HG02763 (cell line): ENCODE measurements around the gene TDRKH.
"Not testable (repeated sequence)": the region's sequence is repeated elsewhere in the genome, so short reads cannot be mapped to it uniquely, and the experiment has no call there.

Experiments used
- ATAC-seq: cut with Tn5 transposase; IDR thresholded peaks from one replicate; pipeline ENCODE4 v1.9.1; 2021; ENCODE audit warnings: mild to moderate bottlenecking, moderate library complexity; ENCODE audit not compliant: unreplicated experiment

TDRKH gene

DNA sequence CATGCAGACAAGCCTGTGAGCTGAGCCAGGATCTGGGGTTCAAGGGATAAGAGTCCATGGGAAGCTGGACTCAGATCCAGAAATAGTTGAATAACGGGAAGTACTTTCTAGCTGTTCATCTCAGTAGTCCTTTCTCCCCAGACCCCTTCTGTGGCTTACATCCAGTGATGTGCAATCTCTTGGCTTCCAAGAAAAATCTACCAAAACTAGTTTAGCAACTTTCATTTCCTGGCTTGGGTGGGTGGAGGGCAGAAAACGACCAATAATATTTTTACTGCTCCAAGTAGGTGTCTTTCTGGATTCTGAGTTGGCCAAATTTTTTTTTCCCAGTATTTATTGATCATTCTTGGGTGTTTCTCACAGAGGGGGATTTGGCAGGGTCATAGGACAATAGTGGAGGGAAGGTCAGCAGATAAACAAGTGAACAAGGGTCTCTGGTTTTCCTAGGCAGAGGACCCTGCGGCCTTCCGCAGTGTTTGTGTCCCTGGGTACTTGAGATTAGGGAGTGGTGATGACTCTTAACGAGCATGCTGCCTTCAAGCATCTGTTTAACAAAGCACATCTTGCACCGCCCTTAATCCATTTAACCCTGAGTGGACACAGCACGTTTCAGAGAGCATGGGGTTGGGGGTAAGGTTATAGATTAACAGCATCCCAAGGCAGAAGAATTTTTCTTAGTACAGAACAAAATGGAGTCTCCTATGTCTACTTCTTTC is 21.8 kb downstream of the TDRKH start:
- not testable (repeated sequence) for ATAC-seq

- ATAC-seq: no peak
Observed at GRCh38 chr1:151763990-151764389, 26.3 kb downstream of the TDRKH start.

- ATAC-seq: peak; percentile 93
Observed at GRCh38 chr1:151762941-151763921, 27.1 kb downstream of the TDRKH start, which contains the start of gene MRPL9. Gene MRPL9 (minus strand): TSS chr1:151763496. CDS start chr1:151763479, 17 bp downstream.

- ATAC-seq: no peak
Observed at GRCh38 chr1:151760597-151761385, 29.5 kb downstream of the TDRKH start.

GRCh38 chr1:151759241-151759640 is 31.1 kb downstream of the TDRKH start:
- ATAC-seq: no peak

DNA sequence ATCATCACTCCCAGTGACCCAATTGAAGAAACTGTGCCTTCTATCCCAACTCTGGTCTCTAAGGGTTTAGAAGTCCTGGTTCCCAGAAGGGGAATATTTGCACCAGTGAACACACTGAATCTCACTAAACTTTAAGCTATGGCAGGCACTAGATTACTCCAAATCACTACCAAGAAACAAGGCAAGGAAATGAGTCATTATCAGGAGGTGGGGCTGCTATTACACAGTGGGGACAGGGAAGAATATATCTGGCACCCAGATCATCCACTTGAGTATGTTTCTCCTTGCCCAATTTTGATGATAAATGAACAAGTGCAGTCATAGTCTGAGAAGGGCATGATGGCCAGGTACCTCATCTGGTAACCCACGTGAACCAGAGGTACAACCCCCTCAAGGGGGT is 34.0 kb downstream of the TDRKH start:
- no peak for ATAC-seq

DNA sequence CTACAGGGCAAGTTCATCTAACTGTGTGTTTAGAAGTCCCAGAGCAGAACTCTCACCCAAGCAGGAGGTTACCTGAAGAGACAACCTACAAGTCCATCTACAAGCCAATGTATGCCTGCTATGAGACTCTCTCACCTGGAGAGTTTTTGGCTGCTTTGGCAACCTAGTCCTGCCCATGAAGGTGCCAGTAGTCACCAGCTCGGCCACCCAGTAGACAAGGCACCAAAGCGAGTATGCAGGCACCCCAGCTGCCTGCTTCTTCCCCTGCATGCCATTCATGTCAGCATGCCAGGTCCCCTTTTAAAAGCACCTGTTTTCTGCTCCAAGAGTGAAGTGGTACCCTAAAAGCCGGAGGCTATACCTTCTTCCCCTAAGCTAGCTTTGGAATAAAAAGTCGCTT is 48.8 kb downstream of the TDRKH start:
- ATAC-seq: no peak

- ATAC-seq: no peak
Observed at GRCh38 chr1:151739590-151740355, 50.5 kb downstream of the TDRKH start.

GRCh38 chr1:151737479-151737878 is 52.8 kb downstream of the TDRKH start:
- no peak for ATAC-seq

GRCh38 chr1:151737026-151737425 is 53.3 kb downstream of the TDRKH start:
- ATAC-seq: no peak

DNA sequence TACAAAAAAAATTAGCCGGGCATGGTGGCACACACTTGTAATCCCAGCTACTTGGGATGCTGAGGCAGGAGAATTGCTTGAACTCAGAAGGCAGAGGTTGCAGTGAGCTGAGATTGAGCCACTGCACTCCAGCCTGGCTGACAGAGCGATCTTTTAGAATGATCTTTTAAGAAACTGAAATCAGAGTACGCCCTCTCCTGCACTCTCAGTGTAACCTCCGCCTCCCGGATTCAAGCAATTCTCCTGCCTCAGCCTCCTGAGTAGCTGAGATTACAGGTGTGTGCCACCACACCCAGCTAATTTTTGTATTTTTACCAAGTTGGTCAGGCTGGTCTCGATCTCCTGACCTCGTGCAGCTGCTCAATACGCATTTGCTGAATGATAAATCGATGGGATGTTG is 56.3 kb downstream of the TDRKH start:
- not testable (repeated sequence) for ATAC-seq

DNA sequence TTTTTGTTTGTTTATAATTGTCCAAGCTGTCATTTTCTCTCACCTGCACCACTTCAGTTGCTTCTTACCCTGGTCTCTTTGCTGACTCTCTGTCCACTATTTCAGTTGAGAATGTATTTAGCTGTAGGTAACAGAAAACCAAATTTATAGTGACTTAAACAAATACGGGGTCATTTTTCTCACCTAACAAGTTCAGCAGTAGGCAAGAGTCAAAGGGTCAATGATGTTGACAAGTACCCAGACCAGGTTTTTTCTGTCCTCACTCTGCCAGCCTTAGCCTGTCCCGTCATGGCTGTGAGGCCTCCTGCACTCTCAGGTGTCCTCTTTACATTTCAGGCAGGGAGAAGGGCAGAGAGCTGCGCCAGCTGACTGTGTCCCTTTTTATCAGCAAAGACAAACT is 57.2 kb downstream of the TDRKH start:
- ATAC-seq: no peak

- no peak for ATAC-seq
Observed at GRCh38 chr1:151729966-151730291, 60.4 kb downstream of the TDRKH start.

DNA sequence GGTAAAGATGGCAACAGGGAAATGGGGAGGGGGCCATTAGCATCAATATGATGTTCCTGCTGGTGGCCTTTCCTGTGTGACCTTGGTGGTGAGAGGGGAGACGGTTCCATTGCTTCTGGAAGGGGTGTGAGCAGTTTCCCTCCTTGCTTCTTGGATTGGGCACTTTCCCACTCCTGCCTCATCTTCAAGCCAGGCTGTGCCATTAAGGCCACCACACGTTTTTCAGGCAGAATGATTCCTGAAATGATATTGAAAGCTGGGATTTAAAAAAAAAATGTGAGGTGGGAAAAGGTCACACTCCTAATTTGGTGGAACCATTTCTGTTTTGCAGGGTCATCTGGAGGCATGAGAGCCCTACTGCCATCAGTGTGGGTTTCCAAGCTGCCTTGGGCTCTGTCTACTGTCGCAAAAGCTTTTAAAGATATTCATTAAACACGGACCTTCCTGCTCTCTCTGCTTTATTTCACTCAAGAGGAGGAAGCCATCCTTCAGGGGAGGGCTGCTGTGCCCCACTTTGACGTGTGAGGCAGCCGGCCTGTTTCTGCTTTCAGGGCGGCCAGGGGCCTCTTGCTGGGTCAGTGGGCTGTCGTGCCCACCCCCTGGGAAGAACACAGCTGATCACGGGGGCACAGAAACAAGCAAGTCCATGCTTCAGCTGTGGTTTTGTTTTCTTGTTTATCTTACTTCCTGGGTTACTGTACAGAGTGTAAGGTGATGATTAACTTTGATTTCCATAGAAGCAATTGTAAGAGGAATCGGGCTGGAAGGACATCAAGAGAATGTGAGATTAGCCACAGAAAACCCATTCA is 60.9 kb downstream of the TDRKH start:
- ATAC-seq: no peak

- ATAC-seq: no peak
Observed at GRCh38 chr1:151728151-151729054, 61.9 kb downstream of the TDRKH start.

GRCh38 chr1:151723726-151724370 is 66.5 kb downstream of the TDRKH start:
- ATAC-seq: no peak
